Aorta (tissue), 5 donors: Measurements from ENCODE around the gene USP25. TPM values are rescaled to one million over a fixed set of nuclear protein-coding genes. Genes with fewer than 3 reads are reported as not detected.

Experiments used
- ATAC-seq: fragments of 200-7000 bp; cut with Tn5 transposase; one replicate; pipeline ENCODE4 v1.9.1; 2022; ENCODE audit warnings: moderate library complexity; ENCODE audit not compliant: low FRiP score
- DNase-seq, 2 donors: peaks; one replicate each; pipeline ENCODE4 v3.0.0-alpha.2; 2020
- H3K27ac ChIP-seq, 2 donors: one replicate each; pipeline ENCODE4 v1.5.1; 2013; ENCODE audit warnings: low read length in 2 of 2, mild to moderate bottlenecking in 2 of 2, moderate library complexity in 2 of 2, control low read depth in 1 of 2, inconsistent platforms in 1 of 2, low read depth in 1 of 2
- H3K27me3 ChIP-seq, 2 donors: one replicate each; pipeline ENCODE4 v1.6.1; 2013; ENCODE audit warnings: control low read depth in 1 of 2, low read length in 1 of 2, mild to moderate bottlenecking in 1 of 2, moderate library complexity in 1 of 2; ENCODE audit not compliant: insufficient read depth in 2 of 2, control insufficient read depth in 1 of 2
- H3K36me3 ChIP-seq, 2 donors: one replicate each; pipeline ENCODE4 v1.6.1; 2013; ENCODE audit warnings: control low read depth in 1 of 2, low read length in 1 of 2, mild to moderate bottlenecking in 1 of 2; ENCODE audit not compliant: insufficient read depth in 2 of 2, control insufficient read depth in 1 of 2
- H3K4me1 ChIP-seq, 2 donors: one replicate each; pipeline ENCODE4 v1.6.1; 2013; ENCODE audit warnings: low read length in 2 of 2, control low read depth in 1 of 2, mild to moderate bottlenecking in 1 of 2, moderate library complexity in 1 of 2; ENCODE audit not compliant: insufficient read depth in 2 of 2, control insufficient read depth in 1 of 2
- H3K4me3 ChIP-seq, 2 donors: one replicate each; pipeline ENCODE4 v1.5.1; 2013; ENCODE audit warnings: low read length in 2 of 2, control low read depth in 1 of 2, mild to moderate bottlenecking in 1 of 2
- H3K9me3 ChIP-seq: one replicate; pipeline ENCODE4 v1.6.1; 2013; ENCODE audit warnings: mild to moderate bottlenecking, low read length; ENCODE audit not compliant: control insufficient read depth
- WGBS, 2 donors: extraction: QIAGEN DNeasy Blood & Tissue Kit; methylation state at CpG; one replicate each; pipeline ENCODE4 v1.1.7; 2013; 5-methylcytosine and 5-hydroxymethylcytosine counted together
- intact Hi-C, 2 donors: fragments of 100-400 bp; cut with DNase I; formaldehyde crosslinking; loops; one replicate each; pipeline versions ENCODE4 v1.14.2 to v1.15.0; 2022
- polyA plus RNA-seq, 2 donors: library from polyadenylated mRNA; stranded (reverse); fragments of 200-250 nt; gene quantifications; one replicate each; pipeline ENCODE4 v1.2.3, GENCODE V29; 2013
- total RNA-seq, 2 donors: library from RNA; stranded (reverse); fragmentation: NEBNext Ultra II Directional; extraction: Animal tissue kit (Norgen Biotek cat#: 25700); gene quantifications; one replicate each; pipeline ENCODE4 v1.2.1, GENCODE V29; 2021
- donor health status: healthy with polysubstance abuse.
- donor health status: Bipolar disorder and iron deficiency.
- donor health status: DM: no; HTN: no; CAD: no.
- donor health status: DM: no; HTN: no; CAD: no.
- donor health status: DM: yes; HTN: yes; CAD: no.

Gene USP25
- total and polyA plus RNA-seq, 4 donors: 9.3 to 54.2 (median 25.5) TPM

DNA sequence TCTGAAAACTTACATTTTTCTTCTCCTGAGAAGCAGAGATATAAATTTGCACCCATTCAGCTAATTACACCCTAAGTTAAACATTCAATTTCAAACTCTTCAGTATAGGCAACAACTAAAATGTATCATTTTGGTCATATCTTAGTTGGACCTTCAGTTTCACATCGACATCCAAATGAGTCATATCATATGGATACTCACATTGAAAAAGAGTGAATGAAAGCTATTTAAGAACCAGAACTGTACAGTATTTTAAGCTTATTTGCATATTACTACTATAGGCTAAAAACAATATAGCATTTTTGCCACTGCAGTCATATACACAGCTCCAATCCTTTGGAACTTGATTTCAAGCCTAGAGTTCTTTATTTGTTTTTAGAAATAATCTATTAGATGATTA is 33.6 kb downstream of the USP25 start:
- H3K4me1 ChIP-seq: peaks cover 2 to 3% of the 10 kb centered on the region in 2 donors
- ATAC-seq (no peak), DNase-seq (no peak)
- no peak overlapping the region for H3K4me3 ChIP-seq
- no peaks in the 10 kb centered on the region for H3K36me3 ChIP-seq
- H3K27me3 ChIP-seq: no peaks in the 10 kb centered on the region
- intact Hi-C loops: no loop called here
- no peaks in the 10 kb centered on the region for H3K9me3 ChIP-seq
- no peak overlapping the region for H3K27ac ChIP-seq
- 92 to 96% methylated on average over 1 of the region's 1 CpG for WGBS, 2 donors

GRCh38 chr21:15764878-15765277 is 35.1 kb downstream of the USP25 start:
- WGBS, 2 donors: 18 to 22% methylated on average over 3 of the region's 3 CpGs
- H3K36me3 ChIP-seq: no peaks in the 10 kb centered on the region

GRCh38 chr21:15766952-15767603 is 37.3 kb downstream of the USP25 start:
- intact Hi-C loops: no loop called here
- peaks cover 3 to 4% of the 10 kb centered on the region in 2 donors for H3K4me1 ChIP-seq

More at GRCh38 chr21:15764878-15765277, 35.1 kb downstream of the USP25 start:
- Histone ChIP-seq H3K27ac (no peak overlapping the region), H3K4me1 (peaks cover 2 to 3% of the 10 kb centered on the region in 2 donors), H3K27me3 (no peaks in the 10 kb centered on the region), H3K4me3 (no peak overlapping the region), H3K9me3 (no peaks in the 10 kb centered on the region)
- no peak for ATAC-seq
- intact Hi-C loops: no loop called here
- no peak for DNase-seq

DNA sequence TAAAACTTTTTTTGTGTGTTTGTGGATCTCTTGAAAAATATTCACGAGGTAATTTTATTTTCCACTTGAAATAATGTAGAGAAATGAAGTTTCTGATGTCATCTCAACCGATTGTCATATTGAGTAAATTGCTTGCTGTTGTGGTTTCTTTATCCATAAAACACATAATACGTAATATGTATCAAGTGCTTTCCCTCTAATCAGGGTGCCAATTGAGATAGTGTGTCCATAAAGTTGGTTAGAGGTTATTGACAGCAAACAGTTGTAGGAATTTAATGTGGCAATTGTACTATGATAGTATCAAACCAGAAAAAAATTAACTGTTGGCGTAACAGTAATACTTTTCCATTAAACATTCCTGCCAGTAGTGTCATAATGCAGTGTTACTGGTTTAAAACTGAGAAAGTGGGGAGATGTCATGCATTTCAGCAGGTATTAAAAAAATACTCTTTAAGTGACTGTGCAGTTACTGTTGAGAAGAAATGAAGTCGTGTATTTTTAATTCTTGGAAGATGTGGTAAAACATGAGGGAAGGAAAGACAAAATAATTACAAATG is 38.3 kb downstream of the USP25 start:
- intact Hi-C loops: no loop called here
- Histone ChIP-seq H3K4me3 (no peak overlapping the region), H3K4me1 (peaks cover 3 to 4% of the 10 kb centered on the region in 2 donors), H3K27ac (no peak overlapping the region), H3K27me3 (no peaks in the 10 kb centered on the region), H3K9me3 (no peaks in the 10 kb centered on the region), H3K36me3 (no peaks in the 10 kb centered on the region)
- 86 to 88% methylated on average over 5 of the region's 5 CpGs for WGBS, 2 donors
- ATAC-seq (no peak), DNase-seq (no peak)

More at GRCh38 chr21:15766952-15767603, 37.3 kb downstream of the USP25 start:
- DNase-seq (no peak), ATAC-seq (no peak)
- no peaks in the 10 kb centered on the region for H3K9me3 ChIP-seq
- no peak overlapping the region for H3K4me3 ChIP-seq
- WGBS, 2 donors: 21 to 28% methylated on average over 1 of the region's 1 CpG
- no peaks in the 10 kb centered on the region for H3K27me3 ChIP-seq
- H3K36me3 ChIP-seq: no peaks in the 10 kb centered on the region
- no peak overlapping the region for H3K27ac ChIP-seq

- 89 to 93% methylated on average over 2 of the region's 2 CpGs for WGBS, 2 donors
- no peak for DNase-seq
- ATAC-seq: no peak
- intact Hi-C loops: no loop called here
- Histone ChIP-seq H3K9me3 (no peaks in the 10 kb centered on the region), H3K27ac (no peak overlapping the region), H3K4me1 (peaks cover 3 to 4% of the 10 kb centered on the region in 2 donors), H3K4me3 (no peak overlapping the region), H3K27me3 (no peaks in the 10 kb centered on the region), H3K36me3 (no peaks in the 10 kb centered on the region)
Measured at GRCh38 chr21:15768853-15769252, 39.1 kb downstream of the USP25 start.

DNA sequence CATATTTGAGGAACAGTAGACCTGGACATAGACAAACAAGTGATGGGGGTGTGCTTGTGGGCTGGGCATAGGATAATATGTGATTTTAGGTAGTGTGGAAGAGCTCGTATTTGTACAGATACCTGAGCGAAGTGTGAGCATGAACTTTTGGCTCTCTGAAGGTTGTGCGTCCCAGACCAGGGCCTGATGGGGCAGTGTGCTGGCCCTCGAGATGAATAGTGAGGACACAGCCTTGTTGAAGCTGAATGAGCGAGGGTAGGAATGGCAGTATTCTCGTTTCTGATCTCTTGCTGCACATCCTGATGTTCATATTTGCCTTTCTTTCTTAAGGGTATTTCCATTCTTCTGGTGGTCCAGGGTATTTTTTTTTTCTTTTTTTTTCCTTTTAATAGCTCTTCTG is 41.5 kb downstream of the USP25 start:
- 97 to 98% methylated on average over 6 of the region's 6 CpGs for WGBS, 2 donors
- Histone ChIP-seq H3K36me3 (no peaks in the 10 kb centered on the region), H3K27ac (no peak overlapping the region), H3K27me3 (no peaks in the 10 kb centered on the region), H3K4me1 (peaks cover 3 to 6% of the 10 kb centered on the region in 2 donors), H3K4me3 (no peak overlapping the region), H3K9me3 (no peaks in the 10 kb centered on the region)
- DNase-seq: no peak
- ATAC-seq: no peak
- intact Hi-C loops: no loop called here

GRCh38 chr21:15772654-15773053 is 42.9 kb downstream of the USP25 start:
- Histone ChIP-seq H3K36me3 (no peaks in the 10 kb centered on the region), H3K27me3 (no peaks in the 10 kb centered on the region), H3K4me3 (no peak overlapping the region), H3K4me1 (peaks cover 0 to 4% of the 10 kb centered on the region in 2 donors), H3K27ac (no peak overlapping the region), H3K9me3 (no peaks in the 10 kb centered on the region)
- intact Hi-C loops: no loop called here
- ATAC-seq (no peak), DNase-seq (no peak)
- 73 to 97% methylated on average over 3 of the region's 3 CpGs for WGBS, 2 donors

- H3K4me3 ChIP-seq: no peak overlapping the region
- ATAC-seq: no peak
- DNase-seq: no peak
- H3K27me3 ChIP-seq: no peaks in the 10 kb centered on the region
- peaks cover 0 to 4% of the 10 kb centered on the region in 2 donors for H3K4me1 ChIP-seq
- intact Hi-C loops: no loop called here
- H3K27ac ChIP-seq: no peak overlapping the region
- H3K9me3 ChIP-seq: no peaks in the 10 kb centered on the region
- H3K36me3 ChIP-seq: no peaks in the 10 kb centered on the region
- 73 to 88% methylated on average over 3 of the region's 3 CpGs for WGBS, 2 donors
Measured at GRCh38 chr21:15774590-15774989, 44.8 kb downstream of the USP25 start.

- Histone ChIP-seq H3K27me3 (no peaks in the 10 kb centered on the region), H3K9me3 (no peaks in the 10 kb centered on the region), H3K4me3 (no peak overlapping the region), H3K4me1 (peaks cover 0 to 4% of the 10 kb centered on the region in 2 donors), H3K36me3 (no peaks in the 10 kb centered on the region), H3K27ac (no peak overlapping the region)
- DNase-seq (no peak), ATAC-seq (no peak)
- intact Hi-C loops: no loop called here
- 97 to 98% methylated on average over 4 of the region's 4 CpGs for WGBS, 2 donors
Measured at GRCh38 chr21:15775291-15775690, 45.5 kb downstream of the USP25 start.
